Measurements from ENCODE around the gene CHMP2A. TPM values are rescaled to one million over a fixed set of nuclear protein-coding genes. Genes with fewer than 3 reads are reported as not detected.

Gene CHMP2A
- total RNA-seq, 1 donor, result 106 TPM

DNA sequence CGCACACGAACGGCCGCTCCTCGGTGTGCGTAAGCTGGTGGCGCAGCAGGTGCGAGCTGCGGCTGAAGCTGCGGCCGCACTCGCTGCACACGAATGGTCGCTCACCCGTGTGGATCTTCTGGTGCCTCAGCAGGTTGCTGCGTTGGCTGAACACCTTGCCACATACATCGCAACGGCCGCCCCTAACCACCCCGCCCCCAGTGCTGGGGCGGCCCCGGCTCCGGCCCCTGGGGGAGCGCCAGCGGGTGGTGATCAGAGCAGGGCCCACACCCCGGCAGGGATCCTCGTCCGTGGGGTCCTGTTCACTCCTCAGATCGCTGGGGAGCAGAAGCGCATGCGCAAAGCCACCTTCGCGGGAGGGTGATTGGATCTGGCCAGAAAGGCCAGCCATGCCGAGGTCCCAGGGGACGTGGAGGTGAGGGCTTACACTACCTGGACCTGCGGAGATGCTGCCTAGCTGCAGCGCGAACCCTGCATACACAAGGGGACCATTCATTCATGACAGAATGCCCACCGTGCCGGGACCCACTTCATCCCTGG lies 8.2 kb upstream of the CHMP2A start:
- Histone ChIP-seq H2AFZ (ENCODE audit: low read length) (no peak overlapping the region), H4K20me1 (ENCODE audit: insufficient read depth, low read length) (no peaks in the 10 kb centered on the region), H3K9me3 (ENCODE audit: low read depth, low read length) (no peaks in the 10 kb centered on the region), H3K27me3 (ENCODE audit: insufficient read depth, low read length) (peaks cover 6% of the 10 kb centered on the region), H3K27ac (ENCODE audit: low read depth, low read length) (no peak overlapping the region), H3K36me3 (ENCODE audit: insufficient read depth, low read length) (peaks cover 14% of the 10 kb centered on the region), H3K4me2 (ENCODE audit: insufficient read depth, low read length) (peak overlapping the region; percentile 78), H3K79me2 (ENCODE audit: insufficient read depth, low read length) (peaks cover under 1% of the 10 kb centered on the region), H3K4me3 (ENCODE audit: insufficient read depth, low read length) (peak overlapping the region; percentile 53), H3K4me1 (ENCODE audit: insufficient read depth, low read length) (peaks cover 23% of the 10 kb centered on the region)
- TF ChIP-seq, protein P1, sequence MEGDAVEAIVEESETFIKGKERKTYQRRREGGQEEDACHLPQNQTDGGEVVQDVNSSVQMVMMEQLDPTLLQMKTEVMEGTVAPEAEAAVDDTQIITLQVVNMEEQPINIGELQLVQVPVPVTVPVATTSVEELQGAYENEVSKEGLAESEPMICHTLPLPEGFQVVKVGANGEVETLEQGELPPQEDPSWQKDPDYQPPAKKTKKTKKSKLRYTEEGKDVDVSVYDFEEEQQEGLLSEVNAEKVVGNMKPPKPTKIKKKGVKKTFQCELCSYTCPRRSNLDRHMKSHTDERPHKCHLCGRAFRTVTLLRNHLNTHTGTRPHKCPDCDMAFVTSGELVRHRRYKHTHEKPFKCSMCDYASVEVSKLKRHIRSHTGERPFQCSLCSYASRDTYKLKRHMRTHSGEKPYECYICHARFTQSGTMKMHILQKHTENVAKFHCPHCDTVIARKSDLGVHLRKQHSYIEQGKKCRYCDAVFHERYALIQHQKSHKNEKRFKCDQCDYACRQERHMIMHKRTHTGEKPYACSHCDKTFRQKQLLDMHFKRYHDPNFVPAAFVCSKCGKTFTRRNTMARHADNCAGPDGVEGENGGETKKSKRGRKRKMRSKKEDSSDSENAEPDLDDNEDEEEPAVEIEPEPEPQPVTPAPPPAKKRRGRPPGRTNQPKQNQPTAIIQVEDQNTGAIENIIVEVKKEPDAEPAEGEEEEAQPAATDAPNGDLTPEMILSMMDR (IDR thresholded peaks at IDR 0.05; ENCODE audit: extremely low read depth, low read depth, low read length), result no peak
- DNase-seq (ENCODE audit: insufficient read length, low spot score, missing footprints), result peak; percentile 80

DNA sequence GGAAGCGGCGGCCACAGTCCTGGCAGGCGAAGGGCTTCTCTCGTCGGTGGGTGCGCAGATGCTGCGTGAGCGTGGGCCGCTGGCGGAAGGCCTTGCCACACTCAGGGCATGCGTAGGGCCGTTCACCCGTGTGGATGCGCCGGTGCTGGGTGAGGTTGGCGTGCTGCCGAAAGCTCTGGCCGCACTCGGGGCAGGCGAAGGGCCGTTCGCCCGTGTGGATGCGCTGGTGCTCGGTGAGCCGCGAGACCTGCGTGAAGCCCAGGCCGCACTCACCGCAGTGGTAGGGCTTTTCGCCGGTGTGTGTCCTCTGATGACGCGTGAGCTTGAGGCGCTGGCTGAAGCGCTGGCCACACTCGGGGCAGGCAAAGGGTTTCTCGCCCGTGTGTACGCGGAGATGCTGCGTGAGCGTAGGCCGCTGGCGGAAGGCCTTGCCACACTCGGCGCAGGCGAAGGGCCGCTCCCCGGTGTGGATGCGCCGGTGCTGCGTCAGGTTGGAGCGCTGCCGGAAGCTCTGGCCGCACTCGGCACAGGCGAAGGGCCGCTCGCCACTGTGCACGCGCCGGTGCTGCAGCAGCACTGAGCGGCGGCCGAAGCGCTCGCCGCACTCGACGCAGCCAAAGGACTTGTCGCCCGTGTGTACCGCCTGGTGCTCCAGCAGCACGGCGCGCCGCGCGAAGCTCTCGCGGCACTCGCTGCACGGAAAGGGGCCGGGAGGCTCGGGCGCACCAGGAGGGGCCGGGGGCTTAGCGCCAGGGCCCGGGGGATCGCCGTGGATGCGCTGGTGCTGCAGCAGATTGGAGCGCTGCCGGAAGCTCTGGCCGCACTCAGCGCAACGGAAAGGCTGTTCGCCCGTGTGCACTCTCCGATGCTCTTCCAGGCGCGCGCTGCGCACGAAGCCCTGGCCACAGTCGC lies 7.5 kb upstream of the CHMP2A start:
- peak overlapping the region; percentile 53 for H3K4me3 ChIP-seq (ENCODE audit: insufficient read depth, low read length)
- peak overlapping the region; percentile 78 for H3K4me2 ChIP-seq (ENCODE audit: insufficient read depth, low read length)
- H3K27me3 ChIP-seq (ENCODE audit: insufficient read depth, low read length), result peaks cover 6% of the 10 kb centered on the region
- peak; percentile 86 for DNase-seq (ENCODE audit: insufficient read length, low spot score, missing footprints)
- H3K4me1 ChIP-seq (ENCODE audit: insufficient read depth, low read length), result peaks cover 23% of the 10 kb centered on the region
- peaks cover 10% of the 10 kb centered on the region for H3K36me3 ChIP-seq (ENCODE audit: insufficient read depth, low read length)
- H4K20me1 ChIP-seq (ENCODE audit: insufficient read depth, low read length), result peaks cover 4% of the 10 kb centered on the region
- TF ChIP-seq, protein P1 (IDR thresholded peaks at IDR 0.05; ENCODE audit: extremely low read depth, low read depth, low read length), result no peak
- peaks cover 8% of the 10 kb centered on the region for H3K79me2 ChIP-seq (ENCODE audit: insufficient read depth, low read length)
- no peak overlapping the region for H2AFZ ChIP-seq (ENCODE audit: low read length)
- no peak overlapping the region for H3K27ac ChIP-seq (ENCODE audit: low read depth, low read length)
- no peaks in the 10 kb centered on the region for H3K9me3 ChIP-seq (ENCODE audit: low read depth, low read length)

DNA sequence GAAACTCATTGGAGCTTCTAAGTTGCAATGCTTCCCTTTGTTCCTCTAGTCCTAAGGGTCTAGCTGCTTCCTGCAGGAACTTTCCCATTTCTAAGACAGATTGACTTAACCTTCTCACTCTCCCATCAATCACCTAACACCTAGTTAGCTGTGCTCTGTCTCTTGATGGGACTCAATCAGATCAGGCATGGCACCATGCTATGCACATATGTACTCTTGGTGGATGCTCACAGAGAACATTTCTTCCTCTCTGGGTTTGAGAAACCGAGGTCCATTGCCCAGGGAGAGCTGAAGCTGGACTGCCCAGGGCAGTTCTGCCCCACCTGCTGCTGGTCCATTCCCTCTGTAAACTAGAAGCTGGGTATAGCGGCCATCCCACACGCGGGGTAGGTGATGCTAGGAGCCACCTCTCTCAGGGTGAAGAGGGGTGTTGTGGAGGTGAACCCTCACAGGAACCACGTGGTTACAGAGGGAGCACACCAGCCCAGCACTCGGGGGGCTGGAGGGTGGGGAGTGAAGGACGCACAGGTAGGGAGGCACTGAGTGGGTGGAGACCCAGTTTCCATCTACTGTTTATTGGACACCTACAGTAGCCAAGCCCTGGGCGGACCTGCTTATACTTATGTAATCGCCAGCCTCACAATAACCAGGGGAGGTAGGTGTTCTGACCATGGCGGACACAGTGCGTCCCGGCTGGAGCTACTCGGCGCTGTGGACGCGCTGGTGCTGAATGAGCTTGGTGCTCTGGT lies 6.6 kb upstream of the CHMP2A start:
- Histone ChIP-seq H2AFZ (ENCODE audit: low read length) (no peak overlapping the region), H3K36me3 (ENCODE audit: insufficient read depth, low read length) (peaks cover 9% of the 10 kb centered on the region), H3K27ac (ENCODE audit: low read depth, low read length) (no peak overlapping the region), H3K4me3 (ENCODE audit: insufficient read depth, low read length) (peak overlapping the region; percentile 53), H3K79me2 (ENCODE audit: insufficient read depth, low read length) (peaks cover 16% of the 10 kb centered on the region), H3K4me2 (ENCODE audit: insufficient read depth, low read length) (peak overlapping the region; percentile 78), H4K20me1 (ENCODE audit: insufficient read depth, low read length) (peaks cover 10% of the 10 kb centered on the region), H3K4me1 (ENCODE audit: insufficient read depth, low read length) (peaks cover 31% of the 10 kb centered on the region), H3K27me3 (ENCODE audit: insufficient read depth, low read length) (peaks cover 6% of the 10 kb centered on the region), H3K9me3 (ENCODE audit: low read depth, low read length) (no peaks in the 10 kb centered on the region)
- peak; percentile 78 for DNase-seq (ENCODE audit: insufficient read length, low spot score, missing footprints)
- TF ChIP-seq, protein P1 (IDR thresholded peaks at IDR 0.05; ENCODE audit: extremely low read depth, low read depth, low read length), result no peak
